Measurements from ENCODE around the gene FHIT. TPM values are rescaled to one million over a fixed set of nuclear protein-coding genes. Genes with fewer than 3 reads are reported as not detected.

Gene FHIT
- total RNA-seq, 1 experiment from 2014 or later: 2.1 TPM

DNA sequence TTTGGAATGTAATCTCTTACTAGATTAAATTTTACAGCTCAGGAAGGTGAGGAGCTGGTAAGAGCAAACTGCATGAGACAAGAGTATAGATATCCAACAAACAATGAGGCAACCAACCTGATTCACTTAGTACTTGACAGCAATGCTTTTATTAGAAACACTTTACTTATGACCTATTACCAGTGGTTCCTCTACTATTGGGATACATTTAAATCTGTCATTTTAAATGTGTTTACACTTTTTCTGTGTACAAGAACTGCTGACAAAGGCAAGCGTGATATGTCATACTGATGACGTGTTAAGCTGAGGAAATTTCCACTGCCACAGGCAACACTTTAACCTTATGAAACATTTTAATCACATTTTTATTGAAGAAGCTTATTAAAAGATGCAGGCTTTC, 1043.3 kb downstream of the FHIT start:
- no peak for DNase-seq (ENCODE audit: extremely low read depth, low read depth)

DNA sequence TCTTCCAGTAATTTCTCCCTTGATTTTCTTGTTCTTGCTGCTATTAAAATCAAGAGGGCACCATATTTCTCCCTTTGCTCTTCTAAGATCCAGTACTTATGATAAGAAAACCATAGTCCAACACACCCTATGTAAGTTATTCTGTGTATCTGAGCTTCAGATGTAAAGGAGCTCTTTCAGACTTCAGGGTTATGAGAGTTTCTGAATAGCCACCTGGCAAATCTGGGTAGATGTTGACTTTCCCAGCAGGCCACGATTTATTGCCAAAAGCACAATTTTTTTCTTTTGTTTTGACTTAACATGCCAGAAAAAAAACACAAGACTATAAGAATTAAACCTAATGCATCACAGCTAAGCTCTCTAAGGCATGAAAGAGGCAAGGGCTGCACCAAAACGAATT, 1045.0 kb downstream of the FHIT start:
- no peak for DNase-seq (ENCODE audit: extremely low read depth, low read depth)

DNA sequence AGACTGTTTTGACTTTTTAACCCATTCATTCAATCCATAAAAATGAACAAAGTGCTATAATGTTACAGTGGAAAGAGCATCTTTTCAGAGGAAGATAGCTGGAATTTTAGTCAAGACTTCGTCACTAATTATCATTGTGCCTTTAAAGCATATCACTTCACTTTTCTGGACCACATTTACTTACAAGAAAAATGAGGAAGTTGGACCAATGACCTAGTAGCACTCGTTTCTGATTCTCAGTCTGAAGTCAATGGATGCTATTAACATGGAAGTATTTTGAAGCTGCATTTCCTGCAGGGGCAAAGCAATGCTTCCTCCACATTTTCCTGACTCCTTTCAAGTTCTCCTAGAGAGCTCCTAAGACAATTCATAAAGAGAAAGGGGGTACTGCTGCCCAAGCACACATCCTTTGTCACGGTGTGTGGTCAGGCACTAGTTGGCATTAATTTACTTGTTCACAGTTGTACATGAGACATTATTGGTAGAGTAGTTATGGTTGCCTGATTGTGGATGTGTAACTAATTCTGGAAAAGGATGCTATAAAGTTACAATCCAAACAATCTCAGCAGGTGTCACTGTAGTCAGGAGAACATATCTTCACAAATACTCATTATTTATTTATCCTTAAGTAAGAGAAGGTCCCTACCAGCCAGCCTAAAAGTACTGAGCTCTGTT, 1049.1 kb downstream of the FHIT start:
- no peak for DNase-seq (ENCODE audit: extremely low read depth, low read depth)

DNA sequence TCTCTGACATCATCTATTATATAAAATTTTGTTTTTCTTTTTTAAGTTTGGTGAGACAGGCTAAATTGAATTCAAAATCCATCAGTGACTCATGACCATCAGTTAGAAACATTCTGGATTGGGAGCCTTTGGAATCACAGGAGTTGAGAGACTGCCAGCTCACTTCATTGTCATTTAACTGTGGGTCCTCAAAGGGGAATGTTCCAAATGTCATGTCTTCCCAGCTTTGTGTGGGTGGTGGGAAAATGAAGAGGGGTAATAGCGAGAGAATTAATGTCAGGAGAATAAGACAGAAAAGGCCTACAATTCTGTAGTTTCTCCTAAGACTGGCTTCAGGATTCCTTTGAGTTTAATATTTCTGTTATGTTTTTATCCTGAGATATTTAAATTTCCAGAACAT, 1051.9 kb downstream of the FHIT start:
- no peak for DNase-seq (ENCODE audit: extremely low read depth, low read depth)

DNA sequence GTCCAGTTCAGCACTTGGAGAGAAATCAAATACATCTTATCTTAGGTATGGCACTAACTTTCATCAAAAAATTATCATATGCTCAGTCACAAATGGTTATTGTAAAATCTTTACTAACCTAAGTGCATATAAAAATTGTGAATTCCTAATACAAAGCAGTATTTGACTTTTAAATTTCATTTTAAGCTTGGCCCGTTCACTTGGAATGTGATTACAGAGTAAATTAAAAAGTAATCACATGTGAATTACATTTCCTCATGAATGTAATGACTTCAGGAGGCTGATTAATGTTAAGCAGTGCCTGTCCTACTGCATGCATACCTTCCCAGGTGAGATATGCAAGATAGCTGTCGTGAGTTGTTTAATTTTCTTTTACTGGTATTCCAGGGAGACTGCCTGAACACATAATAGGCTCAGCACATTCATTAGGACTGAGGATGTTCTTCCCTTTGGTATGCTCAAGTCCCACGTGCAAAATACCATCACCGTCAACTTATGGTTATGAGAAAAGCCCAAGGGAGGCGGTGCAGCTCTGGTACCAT, 1053.0 kb downstream of the FHIT start:
- no peak for DNase-seq (ENCODE audit: extremely low read depth, low read depth)

DNA sequence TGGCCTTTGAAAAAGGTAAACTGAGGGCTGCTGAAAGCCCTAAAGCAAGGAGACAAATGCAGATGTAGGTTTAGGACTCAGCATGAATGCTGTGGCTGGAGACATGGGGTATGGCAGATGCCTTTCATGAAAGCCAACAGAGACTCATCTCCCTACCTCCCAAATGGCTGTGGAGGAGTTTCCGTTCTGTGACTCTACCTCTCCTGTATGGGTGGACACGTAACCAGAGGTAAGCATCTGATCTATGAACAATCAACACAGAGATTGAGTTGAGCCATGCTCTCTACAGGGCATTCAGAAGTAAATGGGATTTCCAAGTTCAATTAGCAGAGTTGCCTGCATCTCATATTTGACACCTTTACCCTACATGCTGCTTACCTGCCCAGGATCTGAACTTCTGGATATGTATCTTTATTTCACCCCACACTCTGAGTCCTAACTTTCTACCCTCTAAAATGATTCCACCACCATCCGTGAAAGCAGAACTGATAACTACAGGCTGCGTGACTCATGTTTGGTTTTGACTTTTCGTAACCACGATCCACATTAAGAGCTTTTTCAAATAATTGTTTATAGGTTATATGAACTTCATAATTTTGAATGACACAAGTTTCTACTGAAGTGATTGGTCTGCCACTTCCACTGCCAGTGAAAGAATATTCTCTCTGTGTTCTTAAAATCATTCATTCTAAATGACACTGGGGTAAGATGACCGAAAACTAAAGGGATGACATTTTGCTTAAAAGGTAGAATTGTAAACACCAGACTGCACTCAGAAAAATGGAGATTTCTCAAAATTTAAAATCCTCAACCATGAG, 1058.7 kb downstream of the FHIT start:
- DNase-seq (ENCODE audit: extremely low read depth, low read depth): no peak

DNA sequence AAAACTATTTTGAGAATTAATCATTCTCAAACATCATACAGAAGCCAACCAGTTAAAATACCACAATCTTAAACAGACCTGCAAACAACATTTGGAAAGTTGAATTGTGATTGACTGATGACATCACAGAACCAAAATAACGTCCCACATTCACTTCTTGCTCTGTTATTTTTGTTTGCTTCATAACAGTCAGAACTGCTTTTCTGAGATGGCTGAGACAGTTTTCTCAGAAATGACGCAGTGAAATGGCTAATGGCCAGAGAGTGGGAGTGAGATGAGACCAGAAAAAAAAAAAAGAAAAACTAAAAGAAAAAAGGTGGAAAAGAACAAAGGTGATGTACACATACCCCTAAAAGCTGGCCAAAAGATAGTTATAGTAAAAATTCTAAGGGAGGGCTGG, 1061.2 kb downstream of the FHIT start:
- no peak for DNase-seq (ENCODE audit: extremely low read depth, low read depth)

DNA sequence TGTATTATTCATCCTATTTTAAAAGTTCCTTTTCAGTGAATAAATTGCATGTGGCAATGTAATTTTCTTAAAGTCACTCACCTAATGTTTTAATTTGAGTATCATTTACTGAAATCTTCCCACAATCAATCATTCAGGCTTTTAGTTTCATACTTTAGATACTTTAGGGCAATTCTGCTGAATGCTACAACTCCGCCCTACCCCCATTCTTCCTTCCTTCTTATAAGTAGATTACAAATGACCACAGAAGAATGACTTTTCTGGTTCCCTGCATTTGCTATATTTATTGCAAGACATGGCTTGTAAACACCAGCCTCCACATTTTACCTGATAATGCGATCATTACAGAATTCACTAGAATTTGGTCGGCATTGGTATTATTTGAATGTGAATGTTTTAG, 1061.9 kb downstream of the FHIT start:
- DNase-seq (ENCODE audit: extremely low read depth, low read depth): no peak

DNA sequence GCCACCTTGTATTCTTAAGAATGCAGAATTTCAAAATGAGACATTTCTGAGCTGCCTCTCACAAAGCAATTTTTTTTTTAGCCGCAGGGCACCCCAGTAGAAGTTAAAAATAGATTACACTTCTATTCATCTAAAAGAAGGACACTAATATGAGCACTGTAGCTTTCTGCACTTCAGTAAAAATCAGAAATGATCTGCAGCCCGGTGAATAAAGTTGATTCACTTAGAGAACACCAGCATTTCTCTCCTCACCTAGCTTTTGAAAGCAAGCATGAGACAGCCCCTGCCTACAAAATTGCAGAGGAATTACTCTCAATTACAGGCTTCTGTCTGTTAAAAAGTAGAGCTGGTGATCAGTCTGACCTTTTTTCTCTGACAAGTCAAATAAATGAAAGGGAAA, 1062.4 kb downstream of the FHIT start:
- DNase-seq (ENCODE audit: extremely low read depth, low read depth): no peak

DNA sequence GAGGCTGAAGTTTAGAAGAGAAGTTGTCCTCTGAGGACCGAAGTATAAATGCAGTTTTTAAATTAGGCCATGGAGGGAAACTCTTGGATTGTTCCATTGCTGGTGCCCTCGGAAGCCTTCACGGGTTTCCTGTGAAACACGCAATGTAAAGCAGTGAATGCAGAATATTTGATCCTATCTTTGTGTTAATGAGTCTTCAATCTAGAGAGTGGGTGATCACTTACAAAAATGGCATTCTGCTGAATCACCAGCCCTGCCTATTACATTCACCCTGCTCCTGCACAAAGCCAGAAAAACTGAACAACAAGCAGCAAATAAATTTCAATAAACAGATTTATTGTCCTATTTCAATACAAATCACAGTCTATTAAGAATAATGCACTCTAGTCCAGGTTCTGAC, 1063.9 kb downstream of the FHIT start:
- DNase-seq (ENCODE audit: extremely low read depth, low read depth): no peak

DNA sequence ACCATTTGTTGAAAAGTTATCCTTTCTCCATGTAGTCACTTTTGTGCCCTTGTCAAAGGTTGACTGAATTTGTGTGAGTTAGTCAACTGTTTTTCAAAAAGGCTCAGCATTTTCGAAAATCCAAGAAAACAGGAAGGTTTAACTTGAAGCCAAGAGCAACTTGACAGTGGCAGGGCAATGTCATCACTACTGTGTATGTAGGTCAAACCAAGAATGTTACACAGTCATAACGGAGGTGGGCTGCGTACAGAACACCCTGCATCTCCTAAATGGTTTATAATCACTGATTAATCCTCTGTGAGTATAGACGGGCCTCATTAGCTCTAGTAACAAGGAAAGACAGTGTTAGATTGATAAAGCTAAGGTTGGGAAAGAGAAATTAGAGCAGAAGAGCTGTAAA, 1064.9 kb downstream of the FHIT start:
- no peak for DNase-seq (ENCODE audit: extremely low read depth, low read depth)

DNA sequence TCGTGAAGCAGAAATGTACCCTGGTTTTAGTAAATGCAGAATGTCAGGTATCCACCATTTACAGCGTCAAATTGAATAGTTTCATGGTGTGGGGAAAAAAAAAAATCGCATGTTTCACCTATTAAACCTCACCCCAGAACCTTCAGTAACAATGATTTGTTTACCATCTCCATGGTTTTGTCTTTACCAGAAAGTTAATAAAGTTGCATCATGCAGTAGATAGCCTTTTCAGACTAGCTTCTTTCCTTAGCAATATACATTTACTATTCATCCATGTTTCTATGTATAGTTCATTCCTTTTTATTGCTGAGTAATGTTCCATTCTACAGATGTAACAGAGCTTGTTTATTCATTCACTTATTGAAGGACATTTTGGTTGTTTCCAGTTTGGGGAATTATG, 1066.1 kb downstream of the FHIT start:
- no peak for DNase-seq (ENCODE audit: extremely low read depth, low read depth)

DNA sequence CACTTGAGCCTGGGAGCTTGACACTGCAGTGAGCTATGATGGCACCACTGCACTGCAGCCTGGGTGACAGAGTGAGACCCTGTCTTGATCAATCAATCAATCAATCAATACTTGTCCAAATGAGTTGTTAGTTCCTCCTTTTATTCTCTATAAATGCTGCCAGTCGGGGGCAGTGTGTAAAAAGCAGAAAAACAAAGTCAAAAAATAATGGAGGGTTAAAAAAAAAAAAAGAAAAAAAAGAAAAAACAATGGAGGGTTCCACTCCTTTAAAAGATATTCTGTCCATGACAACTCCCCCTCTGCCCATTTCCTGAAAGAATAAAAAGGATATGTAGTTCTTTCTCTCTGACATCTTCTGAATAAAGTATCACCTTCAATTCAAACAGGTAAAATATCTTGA, 1068.6 kb downstream of the FHIT start:
- no peak for DNase-seq (ENCODE audit: extremely low read depth, low read depth)

DNA sequence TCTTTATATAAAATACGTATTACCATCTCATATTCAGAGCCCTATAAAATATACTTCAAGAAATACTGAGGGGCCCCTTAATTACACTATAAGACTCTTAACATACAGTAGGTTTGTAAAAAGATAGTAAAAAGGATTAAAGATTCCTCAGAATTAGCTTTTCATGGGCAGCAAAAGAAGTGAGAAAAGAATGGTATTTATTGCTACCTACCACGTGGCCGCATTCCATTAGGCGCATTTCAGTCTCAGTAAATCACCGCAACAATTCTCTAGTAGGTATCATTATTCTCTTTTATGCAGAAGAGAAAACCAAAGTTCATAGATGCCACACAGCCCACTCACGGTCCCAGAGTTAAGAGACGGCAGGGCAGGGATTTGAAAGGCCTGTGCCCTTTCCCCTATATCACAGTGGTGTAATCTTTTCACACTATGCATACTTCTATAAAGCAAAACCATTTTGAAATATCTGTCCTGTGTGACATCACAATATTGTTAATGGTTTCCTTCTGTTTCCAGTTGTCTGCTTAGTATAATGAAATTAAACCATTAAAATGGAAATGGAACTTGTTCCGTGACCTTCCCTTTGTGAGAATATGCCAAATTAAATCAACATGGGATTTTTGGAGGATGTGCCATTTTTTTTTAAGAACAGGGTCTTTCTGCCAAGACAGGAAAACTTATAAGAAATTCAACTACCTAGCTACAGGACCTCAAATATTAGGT, 1072.2 kb downstream of the FHIT start:
- DNase-seq (ENCODE audit: extremely low read depth, low read depth): no peak

DNA sequence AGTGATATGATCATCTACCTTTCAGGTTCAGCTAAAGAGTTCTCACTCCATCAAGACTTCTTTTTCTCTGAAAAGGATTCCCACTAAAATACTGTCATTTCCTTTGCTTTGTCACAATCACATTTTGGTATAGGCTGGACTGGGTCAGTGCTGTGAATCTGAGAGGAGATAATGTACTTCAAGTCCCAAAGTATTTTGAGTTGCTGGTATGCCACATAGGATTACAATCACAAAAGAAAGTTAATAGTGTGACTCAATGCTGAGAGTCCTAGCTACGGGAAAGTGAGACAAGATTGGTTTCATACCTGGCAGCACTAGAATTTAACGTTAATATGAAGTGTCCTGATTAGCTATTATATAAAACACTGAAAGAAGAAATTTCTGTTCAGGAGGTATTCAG, 1073.5 kb downstream of the FHIT start:
- no peak for DNase-seq (ENCODE audit: extremely low read depth, low read depth)

DNA sequence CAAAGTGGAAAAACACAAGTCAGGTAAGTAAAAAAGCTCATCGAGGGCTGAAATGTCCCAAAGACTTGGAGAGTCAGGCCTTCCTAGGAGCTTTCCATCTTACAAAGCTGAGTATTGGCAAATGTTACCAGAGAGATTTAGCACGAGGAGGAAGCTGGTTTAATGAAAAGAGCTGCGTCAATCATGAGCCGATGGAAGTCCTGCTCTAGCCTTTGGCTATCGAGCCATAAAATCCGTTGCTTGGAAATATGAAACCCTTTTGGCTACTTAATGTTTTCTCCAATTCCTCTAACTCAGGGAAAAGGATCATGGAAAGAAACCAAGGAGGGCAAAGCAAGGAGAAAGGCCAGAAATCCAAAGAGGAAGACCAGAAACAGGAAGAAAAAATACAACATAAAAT, 1074.6 kb downstream of the FHIT start:
- DNase-seq (ENCODE audit: extremely low read depth, low read depth): no peak

DNA sequence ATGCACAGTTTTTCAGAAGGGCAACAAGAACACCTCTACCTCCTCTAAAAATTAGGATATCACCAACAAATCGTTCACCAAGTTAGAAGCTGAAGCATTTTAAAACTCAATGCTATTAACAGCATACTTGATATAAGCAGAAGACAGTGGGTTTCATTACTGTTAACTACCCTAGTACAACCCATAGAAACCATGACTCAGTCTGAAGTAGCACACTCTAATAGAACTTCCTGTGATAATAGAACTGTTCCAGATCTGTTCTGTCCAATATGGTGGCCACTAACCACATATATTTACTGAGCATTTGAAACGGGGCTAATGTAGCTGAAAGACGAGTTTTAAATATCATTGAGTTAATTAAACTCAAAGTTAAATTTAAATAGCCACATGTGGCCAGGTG, 1075.6 kb downstream of the FHIT start:
- DNase-seq (ENCODE audit: extremely low read depth, low read depth): no peak

DNA sequence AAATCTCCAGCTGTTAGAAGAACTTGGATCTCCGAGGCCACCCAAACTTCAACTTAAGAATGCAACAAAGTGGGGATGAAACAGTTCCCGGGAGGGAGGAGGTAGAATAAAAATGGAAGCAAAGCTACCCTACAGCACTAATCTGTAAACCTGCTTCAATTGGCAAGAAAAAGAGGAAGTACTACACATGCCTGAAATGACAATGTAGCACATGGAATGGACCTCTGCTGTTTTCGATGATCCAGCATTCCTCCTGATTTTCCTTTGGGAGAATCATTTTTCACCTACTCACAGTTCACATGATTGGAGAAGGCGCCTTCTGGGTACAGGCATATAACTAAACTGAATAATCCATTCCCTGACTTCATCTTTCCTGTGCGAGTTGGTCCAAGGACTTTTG, 1081.5 kb downstream of the FHIT start:
- DNase-seq (ENCODE audit: extremely low read depth, low read depth): no peak

DNA sequence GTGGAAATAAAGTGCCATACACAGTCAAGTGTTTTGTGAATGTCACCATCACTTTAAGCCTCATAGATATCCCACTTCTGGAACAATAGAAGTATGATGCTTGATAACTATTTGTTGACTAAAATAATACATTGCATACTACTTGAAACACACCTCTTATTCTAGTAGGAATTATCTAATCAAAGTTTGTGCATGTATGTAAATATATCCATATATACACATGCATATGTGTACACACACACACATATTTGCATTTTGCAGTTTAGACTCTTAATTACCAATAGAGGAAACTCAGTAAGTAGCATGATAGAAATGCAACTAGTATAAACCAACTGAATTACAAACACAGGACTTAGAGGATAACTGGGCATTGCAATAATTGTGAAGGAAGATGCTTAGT, 1084.1 kb downstream of the FHIT start:
- no peak for DNase-seq (ENCODE audit: extremely low read depth, low read depth)

DNA sequence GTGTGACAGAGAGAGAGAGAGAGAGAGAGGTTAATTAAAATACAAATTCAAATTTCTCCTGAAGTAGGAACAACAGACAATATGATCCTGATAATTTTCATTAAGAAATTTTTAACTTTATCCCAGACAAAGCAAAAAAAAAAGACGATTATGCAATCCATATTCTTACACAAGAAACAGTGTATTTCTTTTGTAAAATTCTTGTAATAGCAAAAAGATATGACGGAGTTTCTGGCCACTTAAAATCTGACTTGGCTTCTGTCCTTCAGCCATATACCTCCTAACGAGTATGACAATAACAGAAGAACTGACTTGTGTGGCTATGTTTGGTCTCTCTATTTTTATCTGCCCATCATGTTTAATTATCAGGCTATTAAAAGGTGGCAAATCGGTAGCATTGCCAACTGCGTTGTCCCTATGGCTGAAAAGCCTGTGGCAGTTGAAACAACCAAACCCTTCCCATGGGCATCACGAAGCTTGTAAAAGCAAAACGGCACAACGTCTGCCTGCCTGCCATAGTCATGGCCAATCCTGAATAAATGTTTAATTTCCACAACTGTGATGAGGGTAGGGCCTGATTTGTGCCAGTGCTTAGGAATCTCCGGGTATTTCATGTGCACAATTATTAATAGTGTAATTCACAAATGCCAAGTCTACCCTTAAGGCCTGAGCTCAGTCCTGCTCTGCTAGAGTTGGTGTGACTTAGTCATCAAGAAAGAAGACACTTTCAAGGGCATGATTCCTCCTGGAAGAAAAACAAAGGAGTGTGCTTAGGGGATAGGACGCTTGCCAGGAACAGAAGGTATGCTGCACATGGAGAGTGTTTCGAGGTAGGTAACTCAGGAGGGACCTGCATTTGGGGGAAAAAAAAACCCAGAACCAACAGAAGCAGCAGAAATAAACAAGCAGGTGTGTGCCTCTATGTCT, 1090.2 kb downstream of the FHIT start:
- DNase-seq (ENCODE audit: extremely low read depth, low read depth): no peak

Measured in NCI-H460 (cell line).